Esophagus squamous epithelium (tissue), 5 donors: ENCODE data around the gene SYNE2. TPM values are rescaled to one million over a fixed set of nuclear protein-coding genes. Genes with fewer than 3 reads are reported as not detected.

Experiments used
- DNase-seq: peaks from one replicate; lab custom pipeline; 2025; lab: John Stamatoyannopoulos, UW
- H3K27ac ChIP-seq, 4 donors: fragments of 200-600 bp; sonication (generic); one replicate each; pipeline ENCODE4 v1.5.1; 2016 to 2019; ENCODE audit warnings: mild to moderate bottlenecking in 1 of 4
- H3K27me3 ChIP-seq, 4 donors: fragments of 200-600 bp; sonication (generic); 1 replicate in 3 of 4; 2 replicates in 1 of 4; pipeline versions ENCODE4 v1.5.1 to v1.6.0; 2017 to 2021; ENCODE audit warnings: antibody characterized with exemption in 1 of 4
- H3K36me3 ChIP-seq, 3 donors: fragments of 200-600 bp; sonication (generic); one replicate each; pipeline ENCODE4 v1.5.1; 2016 to 2019
- H3K4me1 ChIP-seq, 3 donors: fragments of 200-600 bp; sonication (generic); one replicate each; pipeline ENCODE4 v1.5.1; 2017 to 2019
- H3K4me3 ChIP-seq, 4 donors: fragments of 200-600 bp; sonication (generic); 1 replicate in 3 of 4; 2 replicates in 1 of 4; pipeline ENCODE4 v1.5.1; 2016 to 2019; ENCODE audit warnings: mild to moderate bottlenecking in 2 of 4, moderate library complexity in 1 of 4
- H3K9me3 ChIP-seq, 3 donors: fragments of 200-600 bp; sonication (generic); one replicate each; pipeline ENCODE4 v1.5.1; 2016 to 2019
- POLR2A ChIP-seq, 4 donors: fragments of 450-650 bp; IDR thresholded peaks; one replicate each; pipeline ENCODE4 v1.6.1; 2017; ENCODE audit warnings: antibody characterized with exemption in 4 of 4, mild to moderate bottlenecking in 4 of 4, moderate library complexity in 3 of 4
- WGBS, 2 donors: methylation state at CpG; one replicate each; pipeline ENCODE4 v1.1.5; 2018; 5-methylcytosine and 5-hydroxymethylcytosine counted together
- intact Hi-C: fragments of 100-400 bp; cut with DNase I; formaldehyde crosslinking; loops from one replicate; pipeline ENCODE4 v1.15.0; 2022
- total RNA-seq, 4 donors: library from RNA; depleted of rRNA; stranded (reverse); fragments of >200 nt; gene quantifications; one replicate each; pipeline ENCODE4 v1.1.0, GENCODE V29; 2016
- TF ChIP-seq, protein P1 (sequence below), 6 experiments: fragments of 450-650 bp in 4 of 6; fragments of 200-600 bp in 2 of 6; sonication (generic) in 2 of 6; IDR thresholded peaks; one replicate each; pipeline ENCODE4 v1.5.1; 2016 to 2019; ENCODE audit warnings: antibody characterized with exemption in 6 of 6, mild to moderate bottlenecking in 4 of 6, moderate library complexity in 4 of 6
- donor health status: DM: yes; HTN: yes; CAD: no.

SYNE2 gene
- total RNA-seq, 4 donors from 2014 or later, result 128 to 197 (median 145) TPM

DNA sequence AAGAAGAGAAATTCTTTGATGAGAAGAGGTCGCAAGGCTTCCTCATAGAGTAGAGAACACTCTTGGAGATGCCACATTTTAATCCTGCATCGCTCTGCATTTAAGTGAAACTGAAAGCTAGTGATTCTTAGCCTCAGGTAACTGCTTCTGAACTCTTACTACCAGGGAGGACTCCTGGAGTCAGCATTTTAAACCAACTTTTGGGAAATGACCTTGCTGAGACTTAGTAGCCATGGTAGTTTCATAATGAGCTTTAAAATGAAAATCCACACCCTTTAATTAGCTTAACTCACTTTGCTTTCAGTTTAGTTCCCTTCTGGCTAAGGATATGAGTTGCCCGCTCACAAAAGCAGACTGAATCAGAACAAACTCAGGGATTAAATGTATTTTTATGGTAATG is 80.3 kb downstream of the SYNE2 start:
- intact Hi-C loops, result no loop called here
- no peak for DNase-seq
- peaks cover 0 to 37% (median 11%) of the 10 kb centered on the region in 3 donors for H3K4me1 ChIP-seq
- no peaks in the 10 kb centered on the region for H3K36me3 ChIP-seq
- TF ChIP-seq, protein P1, sequence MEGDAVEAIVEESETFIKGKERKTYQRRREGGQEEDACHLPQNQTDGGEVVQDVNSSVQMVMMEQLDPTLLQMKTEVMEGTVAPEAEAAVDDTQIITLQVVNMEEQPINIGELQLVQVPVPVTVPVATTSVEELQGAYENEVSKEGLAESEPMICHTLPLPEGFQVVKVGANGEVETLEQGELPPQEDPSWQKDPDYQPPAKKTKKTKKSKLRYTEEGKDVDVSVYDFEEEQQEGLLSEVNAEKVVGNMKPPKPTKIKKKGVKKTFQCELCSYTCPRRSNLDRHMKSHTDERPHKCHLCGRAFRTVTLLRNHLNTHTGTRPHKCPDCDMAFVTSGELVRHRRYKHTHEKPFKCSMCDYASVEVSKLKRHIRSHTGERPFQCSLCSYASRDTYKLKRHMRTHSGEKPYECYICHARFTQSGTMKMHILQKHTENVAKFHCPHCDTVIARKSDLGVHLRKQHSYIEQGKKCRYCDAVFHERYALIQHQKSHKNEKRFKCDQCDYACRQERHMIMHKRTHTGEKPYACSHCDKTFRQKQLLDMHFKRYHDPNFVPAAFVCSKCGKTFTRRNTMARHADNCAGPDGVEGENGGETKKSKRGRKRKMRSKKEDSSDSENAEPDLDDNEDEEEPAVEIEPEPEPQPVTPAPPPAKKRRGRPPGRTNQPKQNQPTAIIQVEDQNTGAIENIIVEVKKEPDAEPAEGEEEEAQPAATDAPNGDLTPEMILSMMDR (IDR thresholded peaks at IDR 0.05), result no peak
- no peak for TF ChIP-seq POLR2A (IDR thresholded peaks at IDR 0.05)
- no peaks in the 10 kb centered on the region for H3K27me3 ChIP-seq
- WGBS, 2 donors, result 43 to 52% methylated on average over 3 of the region's 3 CpGs
- no peaks in the 10 kb centered on the region for H3K9me3 ChIP-seq
- peak overlapping the region in 1 of 4 donors; percentile 44 for H3K4me3 ChIP-seq
- peak overlapping the region; percentile 7 to 66 (median 32) for H3K27ac ChIP-seq

DNA sequence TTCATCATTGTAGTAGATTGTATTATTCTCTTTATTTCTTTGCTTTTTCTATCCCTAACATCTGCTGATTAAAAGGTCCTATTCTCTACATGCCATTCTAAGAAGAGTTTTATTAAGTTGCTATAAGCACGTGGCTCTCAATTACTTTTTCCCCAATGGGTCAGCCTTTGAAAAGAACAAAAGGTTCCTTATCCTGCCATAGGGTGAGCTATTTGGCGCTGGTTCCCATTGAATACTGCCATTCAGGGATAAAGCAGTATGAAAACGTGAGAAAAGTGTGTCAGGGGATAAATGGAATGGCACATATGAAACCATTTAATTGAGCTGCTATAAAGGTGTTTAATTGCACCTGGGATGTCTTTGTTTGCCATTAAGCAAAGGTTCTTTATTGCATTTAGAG is 80.9 kb downstream of the SYNE2 start:
- peak overlapping the region; percentile 7 to 66 (median 32) for H3K27ac ChIP-seq
- intact Hi-C loops, result no loop called here

DNA sequence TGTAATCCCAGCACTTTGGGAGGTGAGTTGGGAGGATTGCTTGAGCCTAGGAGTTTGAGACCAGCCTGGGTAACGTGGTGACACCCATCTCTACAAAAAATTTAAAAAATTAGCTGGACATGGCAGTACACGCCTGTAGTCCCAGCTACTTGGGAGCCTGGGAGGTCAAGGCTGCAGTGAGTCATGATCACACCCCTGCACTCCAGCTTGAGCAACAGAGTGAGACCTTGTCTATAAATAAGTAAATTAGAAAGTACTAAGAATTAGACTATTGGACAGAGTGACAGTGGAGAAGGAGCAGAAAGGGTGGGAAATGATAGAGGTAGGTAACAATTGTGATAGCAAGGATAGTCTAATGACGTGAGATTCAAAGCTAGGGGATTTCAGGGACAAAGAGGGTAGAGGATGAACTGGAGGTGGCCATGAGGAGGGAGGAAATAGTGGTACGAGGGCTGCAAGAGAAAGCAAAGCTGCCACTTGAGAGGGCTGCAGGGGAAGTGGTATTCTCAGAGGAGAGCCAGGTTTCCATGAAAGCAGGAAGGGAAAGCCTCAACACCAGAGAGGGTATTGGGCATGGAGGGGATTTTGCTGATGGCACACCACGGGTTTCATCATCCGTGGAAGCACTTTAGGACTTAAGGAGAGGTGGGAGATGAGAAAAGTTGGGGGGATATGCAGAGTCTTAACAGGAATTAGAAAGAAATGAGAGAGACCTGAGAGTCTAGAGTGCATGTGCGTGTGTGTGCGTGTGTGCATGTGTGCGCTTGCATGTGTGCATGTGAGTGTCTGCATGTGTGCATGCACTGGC is 85.6 kb downstream of the SYNE2 start:
- H3K27ac ChIP-seq, result no peak overlapping the region
- DNase-seq, result no peak
- H3K36me3 ChIP-seq, result peaks cover 0 to 26% (median 0%) of the 10 kb centered on the region in 3 donors
- no peaks in the 10 kb centered on the region for H3K27me3 ChIP-seq
- intact Hi-C loops, result no loop called here
- H3K9me3 ChIP-seq, result no peaks in the 10 kb centered on the region
- 74 to 75% methylated on average over 9 of the region's 9 CpGs for WGBS, 2 donors
- H3K4me1 ChIP-seq, result peaks cover 0 to 23% (median 10%) of the 10 kb centered on the region in 3 donors
- no peak overlapping the region for H3K4me3 ChIP-seq
- TF ChIP-seq, protein P1 (IDR thresholded peaks at IDR 0.05), result no peak
- no peak for TF ChIP-seq POLR2A (IDR thresholded peaks at IDR 0.05)

More for the DNA sequence above, 80.9 kb downstream of the SYNE2 start:
- no peaks in the 10 kb centered on the region for H3K36me3 ChIP-seq
- DNase-seq, result no peak
- no peaks in the 10 kb centered on the region for H3K9me3 ChIP-seq
- no peaks in the 10 kb centered on the region for H3K27me3 ChIP-seq
- WGBS, 2 donors, result 13 to 44% methylated on average over 3 of the region's 3 CpGs
- H3K4me1 ChIP-seq, result peaks cover 0 to 37% (median 12%) of the 10 kb centered on the region in 3 donors
- TF ChIP-seq, protein P1 (IDR thresholded peaks at IDR 0.05), result no peak
- no peak for TF ChIP-seq POLR2A (IDR thresholded peaks at IDR 0.05)
- no peak overlapping the region for H3K4me3 ChIP-seq

GRCh38 chr14:63939006-63939270 is 86.1 kb downstream of the SYNE2 start:
- WGBS, 2 donors, result 70 to 71% methylated on average over 1 of the region's 1 CpG
- no peaks in the 10 kb centered on the region for H3K27me3 ChIP-seq
- no peaks in the 10 kb centered on the region for H3K9me3 ChIP-seq
- peaks cover 0 to 18% (median 5%) of the 10 kb centered on the region in 3 donors for H3K4me1 ChIP-seq
- intact Hi-C loops, result no loop called here
- peaks cover 0 to 29% (median 0%) of the 10 kb centered on the region in 3 donors for H3K36me3 ChIP-seq
- no peak overlapping the region for H3K4me3 ChIP-seq
- no peak overlapping the region for H3K27ac ChIP-seq
- TF ChIP-seq, protein P1 (IDR thresholded peaks at IDR 0.05), result no peak
- no peak for TF ChIP-seq POLR2A (IDR thresholded peaks at IDR 0.05)
- DNase-seq, result no peak

DNA sequence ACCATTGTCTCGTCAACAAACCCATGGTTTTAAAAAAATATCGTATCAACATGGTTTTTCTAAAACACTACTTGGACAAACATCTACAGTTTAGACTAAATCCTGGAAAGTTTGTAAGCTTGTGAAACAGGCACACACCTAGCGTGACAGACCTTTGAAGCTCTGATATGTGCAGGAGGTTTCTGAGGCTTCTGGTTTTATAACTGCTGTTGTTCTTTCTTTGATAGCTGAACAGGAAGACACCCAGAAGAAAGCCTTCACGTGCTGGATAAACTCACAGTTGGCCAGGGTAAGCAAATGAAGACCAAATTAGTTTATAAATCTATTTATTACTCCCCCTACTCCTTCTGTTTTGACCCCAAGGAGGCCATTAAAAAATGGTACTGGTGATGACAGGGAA is 87.6 kb downstream of the SYNE2 start:
- no peak overlapping the region for H3K27ac ChIP-seq
- H3K36me3 ChIP-seq, result peaks cover 0 to 32% (median 0%) of the 10 kb centered on the region in 3 donors
- H3K4me3 ChIP-seq, result no peak overlapping the region
- no peak for DNase-seq
- intact Hi-C loops, result no loop called here
- H3K4me1 ChIP-seq, result peaks cover 0 to 12% (median 4%) of the 10 kb centered on the region in 3 donors
- H3K27me3 ChIP-seq, result no peaks in the 10 kb centered on the region
- no peak for TF ChIP-seq POLR2A (IDR thresholded peaks at IDR 0.05)
- TF ChIP-seq, protein P1 (IDR thresholded peaks at IDR 0.05), result no peak
- H3K9me3 ChIP-seq, result no peaks in the 10 kb centered on the region
- 70 to 76% methylated on average over 4 of the region's 4 CpGs for WGBS, 2 donors
